CD4-positive, alpha-beta T cell treated with Interferon alpha-2 for 1 hour (primary cell): ENCODE results near the gene IL36RN.

Experiments used
- DNase-seq, 2 donors: peaks; one replicate each; pipeline ENCODE4 v3.0.0-alpha.2; 2020 to 2022

The IL36RN gene

DNA sequence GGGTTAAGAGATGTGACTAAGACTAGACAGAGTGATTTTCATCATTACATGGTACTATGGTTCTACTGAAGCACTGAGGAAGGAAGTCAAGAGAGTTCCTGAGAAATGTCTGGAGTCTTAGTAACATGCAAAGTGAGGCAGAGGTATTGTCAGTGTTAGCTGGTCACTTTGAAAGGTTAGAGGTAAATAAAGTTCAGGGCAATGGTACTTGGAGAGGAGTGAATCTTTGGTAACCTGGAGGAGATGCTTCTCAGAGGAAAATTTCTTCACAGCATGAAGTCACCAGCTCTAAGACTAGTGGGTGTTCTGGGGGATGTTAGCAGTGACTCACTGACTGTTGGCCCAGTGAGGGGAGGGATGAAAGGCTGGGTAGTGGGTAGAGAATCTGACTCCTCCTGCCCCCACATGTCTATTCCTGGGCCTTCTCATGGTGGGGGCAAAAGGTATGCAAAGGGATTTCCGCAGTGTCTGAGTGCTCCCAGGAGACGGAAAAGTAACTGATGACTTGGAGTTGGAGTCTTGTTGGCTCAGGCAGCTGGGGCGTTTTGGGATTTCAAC, 45.1 kb downstream of the IL36RN start:
- DNase-seq = no peak

DNA sequence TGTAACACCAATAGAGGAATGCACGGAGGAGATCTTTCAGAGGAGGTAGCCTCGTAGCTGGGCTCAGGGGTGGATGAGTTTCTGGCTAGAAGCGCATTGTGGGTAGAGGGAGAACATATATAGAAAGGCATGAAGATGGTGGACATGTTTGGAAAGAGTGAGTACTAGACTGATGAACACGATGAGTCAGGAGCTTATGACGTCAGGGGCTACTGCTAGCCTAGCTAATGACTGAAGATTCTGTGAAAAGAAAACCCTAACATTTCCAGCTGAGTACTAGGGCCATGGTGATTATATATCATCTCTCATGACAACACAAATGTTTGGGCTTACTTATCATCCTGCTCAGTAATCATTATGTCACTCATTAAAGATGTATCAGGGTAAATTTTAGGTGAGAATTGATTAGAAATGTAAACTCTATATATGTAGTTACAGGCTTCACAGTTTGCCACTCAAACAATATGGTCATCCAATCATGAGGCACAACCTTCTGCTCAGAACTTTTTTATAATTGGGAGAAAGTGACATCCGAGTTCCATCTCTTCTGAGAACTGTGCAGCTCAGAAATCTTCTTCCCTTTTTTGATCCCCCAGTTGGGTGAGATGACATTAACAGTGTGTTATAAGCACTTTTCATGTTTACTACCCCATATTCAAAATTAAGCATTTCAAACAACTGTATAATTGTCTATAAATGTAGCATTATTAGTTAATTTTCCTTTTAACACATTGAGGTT, 46.2 kb downstream of the IL36RN start:
- DNase-seq = no peak

DNA sequence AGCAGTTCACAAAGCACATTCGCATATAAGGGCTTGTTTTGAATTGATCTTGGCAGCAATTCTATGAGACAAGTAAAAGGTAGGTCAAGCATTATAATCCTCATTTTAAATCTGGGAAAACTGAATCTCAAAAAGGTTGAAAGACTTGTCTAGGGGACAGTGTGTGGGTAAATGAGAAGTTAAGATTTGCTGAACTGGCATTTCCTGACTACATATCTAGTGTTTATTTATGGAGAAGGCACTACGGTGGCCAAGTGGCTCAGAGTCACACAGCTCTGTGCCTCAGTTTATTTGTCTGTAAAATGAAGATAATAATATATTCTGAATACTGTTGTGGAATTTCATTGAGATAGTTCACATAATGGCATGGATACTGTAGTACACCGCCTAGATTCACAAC, 52.1 kb downstream of the IL36RN start:
- DNase-seq = no peak

DNA sequence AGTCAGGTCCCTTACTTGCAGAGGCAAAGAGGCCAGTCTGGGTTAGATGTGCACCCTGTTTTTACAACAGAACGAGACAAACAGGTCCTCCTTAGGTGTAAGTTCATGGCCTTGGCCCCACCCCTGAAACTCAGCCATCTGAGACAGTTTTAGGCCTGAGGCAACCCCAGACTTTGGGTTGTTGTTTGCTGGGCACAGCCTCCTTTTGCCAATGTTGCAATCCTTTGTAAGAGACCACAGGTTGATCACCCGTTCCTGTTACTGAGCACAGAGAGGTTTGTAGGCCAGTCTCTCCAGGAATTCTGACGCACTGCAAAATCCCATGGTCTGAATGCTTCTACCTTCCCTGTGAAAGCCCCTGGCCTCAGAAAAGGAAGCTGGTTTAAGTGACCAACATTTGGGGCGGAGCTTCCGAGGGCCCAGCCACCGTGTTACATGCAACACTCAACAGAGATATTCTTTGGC, 52.9 kb downstream of the IL36RN start:
- peak; percentile 27 to 67 for DNase-seq

DNA sequence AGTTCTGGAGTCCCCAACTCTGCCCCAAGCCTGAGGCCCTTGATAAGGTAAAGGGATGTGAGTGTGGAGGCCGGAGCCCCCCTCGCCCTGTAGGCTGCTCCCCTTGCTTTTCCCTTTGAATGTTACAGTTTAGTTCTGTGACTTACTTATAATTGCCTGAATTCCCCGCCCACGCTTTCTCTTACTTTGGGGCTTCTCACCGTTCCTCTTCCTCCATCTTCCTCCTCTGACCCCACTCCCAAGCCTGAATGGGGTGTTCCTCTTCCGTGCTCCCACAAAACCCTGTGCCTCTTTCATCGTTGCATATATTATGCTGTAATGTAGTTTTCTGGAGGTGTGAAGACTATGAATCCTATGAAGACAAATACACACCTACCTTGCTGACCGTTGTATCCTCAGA, 53.4 kb downstream of the IL36RN start:
- no peak for DNase-seq

DNA sequence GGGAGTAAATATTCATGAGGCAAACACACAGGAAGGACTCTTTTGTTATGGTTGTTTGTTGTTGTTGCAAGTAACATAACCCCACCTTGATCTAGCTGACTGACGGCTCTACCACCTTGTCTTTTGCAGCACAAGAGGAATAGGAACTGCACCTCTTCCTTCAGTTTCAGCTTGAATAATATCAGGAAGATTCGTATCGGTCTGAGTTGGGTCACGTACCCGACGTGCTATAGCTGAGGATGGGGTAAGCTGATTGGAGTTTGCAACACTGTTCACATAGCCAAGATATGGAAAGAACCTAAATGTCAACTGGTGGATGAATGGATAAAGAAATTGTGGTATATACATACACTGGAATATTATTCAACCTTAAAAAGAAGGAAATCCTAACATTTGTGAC, 53.9 kb downstream of the IL36RN start:
- no peak for DNase-seq

DNA sequence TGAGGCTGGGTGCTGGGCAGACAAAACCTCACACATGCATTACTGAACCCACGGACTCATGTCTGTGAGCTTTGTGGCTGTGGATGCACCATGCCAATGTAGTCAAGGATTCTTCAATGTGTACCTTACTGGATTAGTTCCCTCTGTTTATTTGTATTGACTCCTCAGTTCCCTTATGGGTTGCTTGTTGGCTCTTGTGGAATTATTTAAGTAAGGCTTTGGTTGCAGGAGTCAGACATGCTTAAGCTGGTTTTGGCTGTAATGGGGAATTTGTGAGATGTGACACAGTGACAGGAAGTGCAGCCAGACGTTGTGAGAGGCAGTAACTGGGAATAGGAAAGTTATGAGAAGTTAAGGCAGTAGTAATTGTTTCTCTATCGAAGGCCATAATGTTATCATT, 54.8 kb downstream of the IL36RN start:
- no peak for DNase-seq
